ENCODE measurements around the gene KIF6.

The KIF6 gene

DNA sequence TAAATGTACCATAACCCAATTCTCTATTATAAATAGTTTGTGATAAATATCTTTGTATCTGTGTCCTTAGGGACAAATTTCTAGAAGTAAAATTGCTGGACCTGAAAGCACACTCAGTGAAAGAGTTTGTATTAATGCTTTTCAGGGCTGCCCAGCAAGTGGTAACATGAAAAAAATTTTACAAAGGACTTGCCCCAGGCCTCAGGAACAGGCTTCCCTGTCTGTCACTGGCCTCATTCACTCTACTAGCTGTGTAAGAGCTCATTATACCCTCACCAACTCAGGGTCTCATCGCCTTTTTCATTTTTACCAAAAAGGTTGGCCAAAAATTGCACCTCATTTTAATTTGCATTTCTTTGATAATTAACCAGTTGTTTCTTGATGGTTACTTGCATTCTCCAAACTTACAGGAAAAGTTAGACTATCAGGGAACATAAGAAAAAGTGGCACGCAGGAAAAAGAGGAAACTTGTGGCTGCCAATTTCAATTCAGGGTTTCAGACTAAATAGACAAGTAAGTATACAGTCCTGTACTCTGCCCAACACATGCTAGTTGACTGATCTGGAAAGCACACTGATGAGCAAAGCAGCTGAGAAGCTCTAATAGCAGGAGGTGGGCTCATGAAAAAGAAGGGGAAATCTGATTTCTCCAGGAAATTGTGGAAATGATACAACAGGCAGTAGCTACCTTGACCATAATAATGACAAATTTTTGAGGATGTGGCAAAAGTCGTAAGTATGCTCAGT lies 161.5 kb downstream of the KIF6 start:
- no peak overlapping the region for H3K4me3 ChIP-seq (replicated peaks; ENCODE audit: low read depth, low read length)
- no peak for DNase-seq (ENCODE audit: extremely low read depth, low read depth)
- TF ChIP-seq, protein P1, sequence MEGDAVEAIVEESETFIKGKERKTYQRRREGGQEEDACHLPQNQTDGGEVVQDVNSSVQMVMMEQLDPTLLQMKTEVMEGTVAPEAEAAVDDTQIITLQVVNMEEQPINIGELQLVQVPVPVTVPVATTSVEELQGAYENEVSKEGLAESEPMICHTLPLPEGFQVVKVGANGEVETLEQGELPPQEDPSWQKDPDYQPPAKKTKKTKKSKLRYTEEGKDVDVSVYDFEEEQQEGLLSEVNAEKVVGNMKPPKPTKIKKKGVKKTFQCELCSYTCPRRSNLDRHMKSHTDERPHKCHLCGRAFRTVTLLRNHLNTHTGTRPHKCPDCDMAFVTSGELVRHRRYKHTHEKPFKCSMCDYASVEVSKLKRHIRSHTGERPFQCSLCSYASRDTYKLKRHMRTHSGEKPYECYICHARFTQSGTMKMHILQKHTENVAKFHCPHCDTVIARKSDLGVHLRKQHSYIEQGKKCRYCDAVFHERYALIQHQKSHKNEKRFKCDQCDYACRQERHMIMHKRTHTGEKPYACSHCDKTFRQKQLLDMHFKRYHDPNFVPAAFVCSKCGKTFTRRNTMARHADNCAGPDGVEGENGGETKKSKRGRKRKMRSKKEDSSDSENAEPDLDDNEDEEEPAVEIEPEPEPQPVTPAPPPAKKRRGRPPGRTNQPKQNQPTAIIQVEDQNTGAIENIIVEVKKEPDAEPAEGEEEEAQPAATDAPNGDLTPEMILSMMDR (IDR thresholded peaks at IDR 0.05; ENCODE audit: low read depth, low read length, missing control alignments), result no peak

DNA sequence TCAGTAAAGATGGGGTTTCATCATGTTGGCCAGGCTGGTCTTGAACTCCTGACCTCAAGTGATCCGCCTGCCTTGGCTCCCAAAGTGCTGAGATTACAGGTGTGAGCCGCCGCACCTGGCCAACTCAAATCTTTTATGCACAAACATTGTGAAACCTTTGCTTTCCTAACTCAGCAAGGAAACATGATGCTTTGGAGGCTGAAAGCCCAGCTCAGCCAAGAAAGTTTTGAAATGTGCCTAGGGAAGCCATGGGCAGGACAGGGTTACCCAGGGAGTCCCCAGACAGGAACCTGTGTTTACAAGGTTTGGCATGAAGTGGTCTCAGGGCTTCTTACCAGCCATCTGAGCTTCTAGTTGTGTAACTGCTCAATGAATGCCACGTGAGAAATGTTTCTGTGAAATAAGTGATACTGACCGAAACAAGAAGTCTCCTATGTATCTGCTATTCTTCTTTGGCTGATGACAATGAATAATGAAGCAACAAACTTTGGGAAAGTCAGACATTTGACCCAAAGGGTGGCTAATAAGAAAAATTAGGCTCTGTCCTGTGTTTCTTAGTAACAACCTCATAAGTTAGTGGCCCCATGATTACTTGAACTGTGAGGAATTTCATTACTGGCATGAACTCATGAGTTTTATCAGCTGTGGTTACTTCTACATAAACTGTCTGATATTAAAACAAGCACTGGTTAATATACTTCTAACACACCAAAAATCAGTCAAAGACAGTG lies 163.5 kb downstream of the KIF6 start:
- no peak for DNase-seq (ENCODE audit: extremely low read depth, low read depth)
- TF ChIP-seq, protein P1 (IDR thresholded peaks at IDR 0.05; ENCODE audit: low read depth, low read length, missing control alignments), result no peak

DNA sequence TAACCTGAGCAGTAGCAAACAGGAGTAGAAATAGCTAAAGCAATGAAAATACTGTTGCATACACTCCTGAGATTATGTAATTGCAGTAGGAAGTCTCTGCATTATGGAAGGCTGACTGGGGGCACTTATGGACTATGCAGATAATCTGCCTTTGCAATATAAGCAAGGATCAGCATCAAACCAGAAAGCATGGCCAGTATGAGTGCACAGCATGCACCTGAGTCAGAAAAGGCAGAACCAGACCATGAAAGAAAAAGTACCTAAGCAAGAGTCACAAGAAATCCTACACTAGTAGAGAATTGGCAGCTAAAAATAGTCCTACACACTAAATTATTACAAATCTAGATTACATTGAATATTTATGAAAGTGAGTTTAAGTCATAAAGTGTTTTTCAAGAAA lies 164.3 kb downstream of the KIF6 start:
- no peak overlapping the region for H3K4me3 ChIP-seq (replicated peaks; ENCODE audit: low read depth, low read length)
- no peak for DNase-seq (ENCODE audit: extremely low read depth, low read depth)
- TF ChIP-seq, protein P1 (IDR thresholded peaks at IDR 0.05; ENCODE audit: low read depth, low read length, missing control alignments), result no peak

More for the DNA sequence above, 163.5 kb downstream of the KIF6 start:
- no peak overlapping the region for H3K4me3 ChIP-seq (replicated peaks; ENCODE audit: low read depth, low read length)

DNA sequence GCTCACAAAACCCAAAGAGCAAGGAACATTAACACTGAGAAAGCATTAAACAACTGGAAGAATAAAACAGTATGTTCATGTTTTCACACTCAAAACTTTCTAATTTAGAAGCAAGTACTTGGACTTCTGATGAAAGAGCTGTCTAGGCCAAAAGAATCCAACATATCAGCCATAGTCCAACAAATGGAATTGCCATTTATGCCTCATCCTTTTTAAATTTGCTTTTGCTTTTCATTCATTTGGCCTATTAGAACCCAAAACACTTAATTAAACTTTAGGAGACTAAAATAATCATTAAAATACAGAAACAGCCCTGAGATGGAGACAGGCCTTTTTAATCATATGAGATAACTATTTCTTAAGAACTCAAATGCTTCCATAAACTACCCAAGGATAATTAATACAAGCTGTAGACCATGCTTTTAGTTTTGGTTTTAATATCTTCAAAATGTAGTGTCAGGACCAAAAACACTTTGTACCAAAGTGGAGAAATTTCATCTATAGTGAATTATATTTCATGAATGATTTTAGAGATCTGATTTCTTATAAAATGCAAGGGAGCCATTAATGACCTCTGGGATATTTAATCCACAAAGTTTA lies 166.5 kb downstream of the KIF6 start:
- TF ChIP-seq, protein P1 (IDR thresholded peaks at IDR 0.05; ENCODE audit: low read depth, low read length, missing control alignments), result no peak
- no peak for DNase-seq (ENCODE audit: extremely low read depth, low read depth)
- H3K4me3 ChIP-seq (replicated peaks; ENCODE audit: low read depth, low read length), result no peak overlapping the region

DNA sequence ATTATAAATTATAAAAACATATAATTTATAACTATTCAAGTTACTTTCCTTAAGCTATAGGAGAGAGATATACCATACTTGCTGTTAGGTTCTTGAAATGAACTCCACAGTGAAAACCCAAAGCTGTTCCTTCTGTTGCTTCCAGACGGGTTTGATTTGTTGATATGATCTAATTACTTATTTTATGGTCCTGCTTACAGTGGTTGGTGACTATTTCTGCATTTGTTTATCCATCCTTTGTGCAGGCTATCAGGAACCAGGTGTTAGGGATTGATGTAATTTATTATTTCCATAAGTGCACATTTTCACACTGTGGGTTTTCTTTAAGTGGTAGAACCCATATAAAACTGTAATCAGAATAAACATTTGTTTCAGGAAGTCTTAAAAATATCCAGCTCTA lies 167.1 kb downstream of the KIF6 start:
- peak; percentile 21 for DNase-seq (ENCODE audit: extremely low read depth, low read depth)
- no peak overlapping the region for H3K4me3 ChIP-seq (replicated peaks; ENCODE audit: low read depth, low read length)
- TF ChIP-seq, protein P1 (IDR thresholded peaks at IDR 0.05; ENCODE audit: low read depth, low read length, missing control alignments), result no peak

- no peak for DNase-seq (ENCODE audit: extremely low read depth, low read depth)
- TF ChIP-seq, protein P1 (IDR thresholded peaks at IDR 0.05; ENCODE audit: low read depth, low read length, missing control alignments), result no peak
- H3K4me3 ChIP-seq (replicated peaks; ENCODE audit: low read depth, low read length), result no peak overlapping the region
Observed at GRCh38 chr6:39555136-39555535, 170.1 kb downstream of the KIF6 start.
